ENCODE results near the gene SDF4. TPM values are rescaled to one million over a fixed set of nuclear protein-coding genes. Genes with fewer than 3 reads are reported as not detected.

The SDF4 gene
- total RNA-seq, 1 experiment from 2014 or later: 142 TPM

- no peak for DNase-seq (ENCODE audit: low read depth)
These were observed 10.9 kb upstream of the SDF4 start for GRCh38 chr1:1242461-1243265.

DNA sequence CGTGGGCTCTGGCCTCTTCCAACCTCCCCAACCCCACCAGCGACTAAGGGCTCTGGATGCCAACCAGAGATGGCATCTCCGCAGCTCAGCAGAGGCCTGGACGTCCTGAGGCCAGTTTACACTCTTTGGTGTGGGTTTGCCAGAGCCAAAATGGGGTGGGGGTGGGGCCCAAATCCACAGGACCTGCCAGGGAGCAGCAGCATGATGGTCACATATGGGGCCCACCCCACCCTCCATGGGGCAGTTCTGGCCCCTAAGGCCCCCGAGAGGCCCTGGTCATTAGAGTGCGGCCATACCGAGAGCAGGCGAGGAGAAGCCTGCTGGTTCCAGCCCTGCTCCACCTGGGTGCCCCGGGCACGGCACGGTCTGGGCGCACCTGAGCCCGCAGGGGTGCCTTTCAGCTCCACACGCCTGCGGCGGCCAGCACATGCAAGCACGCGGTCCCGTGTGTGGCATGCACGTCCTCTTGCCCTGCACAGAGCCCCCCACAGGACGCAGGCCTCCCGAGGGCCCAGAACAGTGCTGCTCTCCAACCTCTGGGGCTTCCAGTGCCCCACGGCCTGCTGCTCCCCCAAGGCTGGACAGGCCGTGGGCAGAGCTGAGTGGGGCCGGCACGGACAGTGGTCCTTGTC is 9.9 kb upstream of the SDF4 start:
- DNase-seq (ENCODE audit: low read depth): no peak

DNA sequence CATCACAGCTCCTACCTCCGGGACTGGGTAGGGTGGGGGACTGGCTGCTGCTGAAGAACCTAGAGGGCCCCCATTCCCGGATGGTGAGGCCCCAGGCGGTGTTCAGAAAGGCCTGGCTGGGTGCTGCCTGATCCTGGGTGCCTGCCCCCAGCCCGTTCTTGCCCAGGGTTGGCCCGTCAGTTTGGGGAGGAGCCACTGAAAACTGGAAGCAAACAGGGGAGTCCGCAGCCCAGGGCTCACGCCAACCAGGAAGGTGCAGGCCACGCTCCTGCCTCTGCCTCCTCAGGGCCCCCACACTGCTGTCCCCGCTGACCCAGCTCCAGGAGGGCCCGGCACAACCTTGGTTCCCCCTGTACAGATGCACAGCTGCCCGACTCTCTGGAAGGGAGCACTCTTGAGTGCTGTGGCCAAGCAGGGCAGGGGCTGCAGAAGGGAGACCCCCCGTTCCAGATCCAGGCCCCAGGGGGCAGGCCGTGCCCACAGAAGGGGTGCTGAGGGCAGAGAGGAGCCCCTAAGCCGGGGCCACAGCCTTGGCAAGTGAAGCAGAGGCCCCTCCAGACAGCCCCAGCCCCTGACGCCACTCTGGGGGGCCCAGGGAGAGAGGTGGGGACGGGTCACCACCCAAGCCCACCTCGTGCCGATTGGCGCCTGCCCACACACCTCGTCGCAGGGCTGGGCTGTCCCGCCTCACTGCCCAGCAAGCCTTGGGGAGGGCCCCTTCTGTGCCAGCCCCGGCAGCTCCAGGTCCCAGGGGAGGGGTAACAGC is 9.2 kb upstream of the SDF4 start:
- no peak for DNase-seq (ENCODE audit: low read depth)

DNA sequence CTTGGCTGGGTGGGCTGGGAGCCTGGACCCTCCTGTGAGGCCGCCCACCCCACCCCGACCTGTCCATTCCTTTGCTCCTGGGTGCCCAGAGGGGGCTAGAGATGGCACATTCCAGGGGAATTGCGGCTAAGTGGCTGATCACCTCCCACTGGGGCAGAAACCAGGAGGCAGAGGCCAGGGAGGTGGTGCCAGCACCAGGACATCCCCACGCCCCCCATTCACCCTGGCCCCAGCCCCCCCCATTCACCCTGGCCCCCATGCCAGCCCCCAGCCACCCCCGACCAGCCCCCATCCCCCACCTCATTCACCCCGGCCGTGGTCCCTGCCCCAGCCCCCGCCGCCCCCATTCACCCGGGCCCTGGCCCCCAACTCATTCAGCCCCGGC is 8.5 kb upstream of the SDF4 start:
- no peak for DNase-seq (ENCODE audit: low read depth)

DNA sequence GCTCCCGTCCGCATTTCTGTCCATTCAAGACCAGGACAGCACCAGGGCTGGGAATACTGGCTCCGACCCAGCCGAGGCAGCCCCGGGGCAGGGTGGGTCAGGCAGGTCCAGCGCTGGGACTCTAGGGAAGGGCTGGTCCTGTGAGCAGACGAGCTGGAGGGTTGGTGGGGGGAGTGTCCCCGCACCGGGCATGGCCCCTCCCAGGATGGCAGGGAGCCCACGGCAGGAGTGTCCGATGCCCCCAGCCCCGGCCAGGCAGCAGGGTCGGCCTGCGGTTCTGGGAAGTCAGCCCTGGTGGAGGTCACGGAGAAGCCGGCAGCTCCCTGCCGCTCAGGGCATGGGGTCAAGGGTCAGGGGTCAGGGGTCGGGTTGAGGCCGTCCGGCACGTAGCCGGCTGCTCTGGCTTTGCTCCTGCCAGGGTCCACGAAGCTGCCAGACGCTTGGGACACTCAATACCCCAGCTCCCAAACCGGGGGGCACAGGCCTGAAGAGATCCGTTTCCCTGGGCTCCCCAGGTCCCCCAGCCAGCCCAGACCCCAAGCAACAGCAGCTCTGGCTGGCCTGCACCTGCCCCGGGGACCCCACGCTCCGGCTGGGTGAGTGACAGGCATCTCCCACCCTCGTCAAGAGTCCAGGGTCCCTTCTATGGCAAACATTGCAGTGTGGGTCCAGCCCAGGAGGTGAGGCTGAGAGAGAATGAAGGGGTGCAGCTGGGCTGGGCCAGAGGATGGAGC is 8.0 kb upstream of the SDF4 start:
- DNase-seq (ENCODE audit: low read depth): no peak

DNA sequence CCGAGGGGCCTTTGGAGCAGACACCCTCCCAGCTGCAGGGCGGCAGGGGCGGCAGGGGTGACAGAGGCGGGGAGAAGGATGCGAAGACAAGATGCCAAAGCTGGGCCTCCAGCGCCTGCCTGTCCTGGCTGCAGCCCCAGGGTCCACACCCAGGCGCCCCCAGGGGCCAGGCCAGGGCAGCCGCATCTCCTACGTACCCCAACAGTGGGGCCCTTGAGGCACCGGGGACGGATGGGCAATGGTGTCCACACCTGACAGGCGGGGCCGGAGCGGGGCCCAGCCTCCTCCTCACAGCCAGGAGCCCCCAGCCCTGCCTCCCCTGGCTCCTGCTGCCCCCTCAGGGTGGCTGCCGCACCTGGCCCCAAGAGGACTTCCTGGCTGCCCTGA is 7.4 kb upstream of the SDF4 start:
- no peak for DNase-seq (ENCODE audit: low read depth)

DNA sequence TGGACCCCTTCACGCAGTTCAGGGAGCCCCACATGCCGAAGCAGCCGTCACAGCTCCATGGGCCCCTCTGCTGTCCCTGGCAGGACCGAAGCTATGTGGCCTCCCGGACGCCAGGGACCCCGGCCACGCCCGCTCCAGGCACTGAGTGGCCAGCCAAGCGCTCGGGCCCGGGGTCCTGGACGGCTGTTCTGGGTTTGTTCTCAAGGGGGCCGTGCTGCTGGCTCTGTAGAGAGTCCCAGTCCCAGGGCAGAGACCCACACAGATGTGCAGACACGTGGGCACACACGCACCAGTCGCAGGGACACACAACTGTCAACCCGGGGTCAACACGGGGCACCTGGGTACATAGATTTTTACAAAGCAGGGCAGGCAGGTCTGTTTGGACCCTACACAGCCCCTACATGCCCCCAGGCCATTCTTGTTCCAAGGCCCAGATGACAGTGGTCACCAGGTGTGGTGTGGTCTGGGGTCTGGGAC is 6.9 kb upstream of the SDF4 start:
- DNase-seq (ENCODE audit: low read depth): no peak

GRCh38 chr1:1237874-1238701 is 6.3 kb upstream of the SDF4 start:
- no peak for DNase-seq (ENCODE audit: low read depth)

- no peak for DNase-seq (ENCODE audit: low read depth)
These were observed 5.4 kb upstream of the SDF4 start for GRCh38 chr1:1236945-1237873.

- DNase-seq (ENCODE audit: low read depth): no peak
These were observed 4.5 kb upstream of the SDF4 start for GRCh38 chr1:1236176-1236763.

- no peak for DNase-seq (ENCODE audit: low read depth)
These were observed 3.4 kb upstream of the SDF4 start for GRCh38 chr1:1235016-1235744.

- no peak for DNase-seq (ENCODE audit: low read depth)
These were observed 2.5 kb upstream of the SDF4 start for GRCh38 chr1:1234180-1234808.

- DNase-seq (ENCODE audit: low read depth): no peak
These were observed 1.7 kb upstream of the SDF4 start for GRCh38 chr1:1233567-1233892.

GRCh38 chr1:1232796-1233566 is 1.2 kb upstream of the SDF4 start:
- no peak for DNase-seq (ENCODE audit: low read depth)

GRCh38 chr1:1232208-1232795 is 501 bp upstream of the SDF4 start, which contains the start of gene B3GALT6:
TSS of gene B3GALT6 (plus strand) at chr1:1232237. CDS start at chr1:1232279, 42 bp downstream.
- no peak for DNase-seq (ENCODE audit: low read depth)

DNA sequence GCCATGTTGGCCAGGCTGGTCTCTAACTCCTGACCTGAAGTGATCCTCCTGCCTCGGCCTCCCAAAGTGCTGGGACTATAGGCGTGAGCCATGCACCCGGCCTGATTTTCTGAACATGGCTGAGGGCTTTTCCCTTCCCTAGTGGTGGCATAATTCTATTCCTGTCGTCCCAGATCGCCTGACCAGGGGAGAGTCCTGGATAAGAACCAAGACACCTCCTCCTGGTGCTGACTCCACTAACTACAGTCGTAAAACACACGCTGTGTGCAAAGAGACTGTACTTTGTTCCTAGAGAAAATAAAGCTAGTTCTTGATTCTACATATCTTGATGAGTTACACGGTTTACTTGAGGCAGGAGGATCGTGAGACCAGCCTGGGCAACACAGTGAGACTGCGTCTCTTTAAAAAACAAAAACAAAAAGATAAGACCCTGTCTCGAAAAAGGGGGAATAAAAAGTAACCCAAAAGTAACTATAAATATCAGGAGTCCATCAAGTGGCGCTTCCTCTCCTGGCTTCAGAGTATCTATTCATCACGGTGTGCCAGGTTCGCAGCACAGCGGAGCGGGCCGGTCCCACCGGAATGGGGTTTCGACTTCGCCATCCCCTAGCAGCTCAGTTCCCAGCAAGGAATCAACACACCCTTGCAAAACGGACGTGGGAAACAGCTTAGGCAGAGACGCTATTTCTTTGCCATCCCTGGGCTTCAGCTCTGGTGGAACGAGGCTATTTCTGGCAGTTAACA is 973 bp downstream of the SDF4 start:
- DNase-seq (ENCODE audit: low read depth): peak; percentile 71
